RWPE2 (cell line): Measurements from ENCODE around the gene YPEL2.
"Not testable (repeated sequence)": the region's sequence is repeated elsewhere in the genome, so short reads cannot be mapped to it uniquely, and the experiment has no call there.

Experiments
- ATAC-seq: fragments of 200-7000 bp; cut with Tn5 transposase; 3 replicates; pipeline ENCODE4 v1.9.1; 2021; ENCODE audit warnings: low read depth
- DNase-seq: peaks from one replicate; pipeline ENCODE4 v3.0.0-alpha.2; 2020; ENCODE audit warnings: low spot score
- H3K27ac ChIP-seq: fragments of 450-650 bp; 2 replicates; pipeline ENCODE4 v1.5.1; 2017; ENCODE audit warnings: mild to moderate bottlenecking; ENCODE audit not compliant: poor library complexity, severe bottlenecking
- H3K27me3 ChIP-seq: fragments of 250-450 bp; sonication (Bioruptor Pico); 2 replicates; pipeline ENCODE4 v1.5.1; 2021; ENCODE audit warnings: mild to moderate bottlenecking, moderate library complexity; ENCODE audit not compliant: insufficient read depth, poor library complexity, severe bottlenecking
- H3K36me3 ChIP-seq: fragments of 250-450 bp; sonication (Bioruptor Pico); 2 replicates; pipeline ENCODE4 v1.5.1; 2020; ENCODE audit warnings: low read depth, mild to moderate bottlenecking, moderate library complexity
- H3K4me1 ChIP-seq: fragments of 250-450 bp; sonication (Bioruptor Pico); 2 replicates; pipeline ENCODE4 v1.5.1; 2021; ENCODE audit warnings: mild to moderate bottlenecking, moderate library complexity; ENCODE audit not compliant: insufficient read depth, poor library complexity, severe bottlenecking
- H3K4me3 ChIP-seq: fragments of 250-450 bp; sonication (Bioruptor Pico); 2 replicates; pipeline ENCODE4 v1.5.1; 2021; ENCODE audit warnings: mild to moderate bottlenecking, moderate library complexity; ENCODE audit not compliant: severe bottlenecking
- H3K9me3 ChIP-seq: fragments of 250-450 bp; sonication (Bioruptor Pico); 2 replicates; pipeline ENCODE4 v1.5.1; 2021; ENCODE audit warnings: mild to moderate bottlenecking, moderate library complexity; ENCODE audit not compliant: severe bottlenecking
- CTCF ChIP-seq: fragments of 450-650 bp; IDR thresholded peaks from one replicate; pipeline ENCODE4 v1.5.1; 2017; ENCODE audit warnings: mild to moderate bottlenecking, moderate library complexity; ENCODE audit not compliant: poor library complexity, severe bottlenecking

YPEL2 gene

GRCh38 chr17:59331129-59331928 is at the start of gene YPEL2:
TSS of gene YPEL2 (plus strand) at chr17:59331655. CDS start at chr17:59353410, 21,755 bp downstream.
- Histone ChIP-seq H3K27me3 (no peaks in the 10 kb centered on the region), H3K9me3 (no peaks in the 10 kb centered on the region), H3K4me1 (peaks cover 10% of the 10 kb centered on the region), H3K4me3 (peak within 1 kb of the TSS; percentile 83), H3K36me3 (no peaks in the 10 kb centered on the region), H3K27ac (peak within 1 kb of the TSS; percentile 26)
- no peak for TF ChIP-seq CTCF
- peak; percentile 98 for ATAC-seq
- peak; percentile 96 for DNase-seq

- H3K9me3 ChIP-seq: no peaks in the 10 kb centered on the region
- H3K4me3 ChIP-seq: no peak overlapping the region
- H3K36me3 ChIP-seq: no peaks in the 10 kb centered on the region
- DNase-seq (no peak), ATAC-seq (no peak)
- H3K27me3 ChIP-seq: no peaks in the 10 kb centered on the region
- H3K27ac ChIP-seq: no peak overlapping the region
- peaks cover 5% of the 10 kb centered on the region for H3K4me1 ChIP-seq
- no peak for TF ChIP-seq CTCF
Measured at GRCh38 chr17:59284317-59284716, 47.1 kb upstream of the YPEL2 start.

- DNase-seq: no peak
Measured at GRCh38 chr17:59287452-59287851, 44.0 kb upstream of the YPEL2 start.

GRCh38 chr17:59287891-59288290 is 43.6 kb upstream of the YPEL2 start:
- ATAC-seq: no peak
- Histone ChIP-seq H3K27me3 (no peaks in the 10 kb centered on the region), H3K27ac (no peak overlapping the region), H3K9me3 (no peaks in the 10 kb centered on the region), H3K4me3 (no peak overlapping the region), H3K4me1 (peaks cover 5% of the 10 kb centered on the region), H3K36me3 (no peaks in the 10 kb centered on the region)
- TF ChIP-seq CTCF: no peak
- DNase-seq: no peak

More at GRCh38 chr17:59287452-59287851, 44.0 kb upstream of the YPEL2 start:
- no peaks in the 10 kb centered on the region for H3K36me3 ChIP-seq
- no peaks in the 10 kb centered on the region for H3K9me3 ChIP-seq
- peaks cover 5% of the 10 kb centered on the region for H3K4me1 ChIP-seq
- no peak overlapping the region for H3K4me3 ChIP-seq
- no peak overlapping the region for H3K27ac ChIP-seq
- no peaks in the 10 kb centered on the region for H3K27me3 ChIP-seq
- peak; percentile 52; the same call in 2 of the 3 replicates for ATAC-seq
- no peak for TF ChIP-seq CTCF

GRCh38 chr17:59289981-59290301 is 41.5 kb upstream of the YPEL2 start:
- no peak overlapping the region for H3K4me3 ChIP-seq
- TF ChIP-seq CTCF: no peak
- H3K27me3 ChIP-seq: no peaks in the 10 kb centered on the region
- H3K27ac ChIP-seq: no peak overlapping the region
- no peaks in the 10 kb centered on the region for H3K9me3 ChIP-seq
- DNase-seq (no peak), ATAC-seq (no peak)
- H3K4me1 ChIP-seq: peaks cover 5% of the 10 kb centered on the region
- no peaks in the 10 kb centered on the region for H3K36me3 ChIP-seq

- not testable (repeated sequence) for H3K9me3 ChIP-seq, H3K4me1 ChIP-seq, H3K4me3 ChIP-seq, ATAC-seq, H3K27me3 ChIP-seq, DNase-seq, H3K27ac ChIP-seq, H3K36me3 ChIP-seq
Measured at GRCh38 chr17:59290302-59290998, 41.0 kb upstream of the YPEL2 start.
